ENCODE measurements around the gene CEBPZ.

DNA sequence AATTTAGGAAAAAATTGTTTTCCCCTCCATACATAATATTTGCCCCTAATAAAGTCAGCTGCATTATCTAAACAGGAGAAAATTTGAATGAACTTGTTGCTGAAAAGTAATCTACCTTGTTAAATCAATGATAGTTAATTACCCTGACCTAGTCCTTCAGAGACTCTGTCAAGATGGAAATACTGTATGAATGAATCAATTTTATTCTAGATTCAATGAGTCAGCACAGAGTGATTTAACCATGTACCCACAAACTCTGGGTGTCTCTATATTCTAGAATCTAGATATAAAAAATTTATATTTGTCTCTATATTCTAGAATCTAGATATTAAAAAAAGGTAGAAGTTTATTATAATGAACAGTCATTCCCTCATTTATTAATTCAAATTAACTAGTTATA, 36.3 kb upstream of the CEBPZ start:
- TF ChIP-seq, protein P1, sequence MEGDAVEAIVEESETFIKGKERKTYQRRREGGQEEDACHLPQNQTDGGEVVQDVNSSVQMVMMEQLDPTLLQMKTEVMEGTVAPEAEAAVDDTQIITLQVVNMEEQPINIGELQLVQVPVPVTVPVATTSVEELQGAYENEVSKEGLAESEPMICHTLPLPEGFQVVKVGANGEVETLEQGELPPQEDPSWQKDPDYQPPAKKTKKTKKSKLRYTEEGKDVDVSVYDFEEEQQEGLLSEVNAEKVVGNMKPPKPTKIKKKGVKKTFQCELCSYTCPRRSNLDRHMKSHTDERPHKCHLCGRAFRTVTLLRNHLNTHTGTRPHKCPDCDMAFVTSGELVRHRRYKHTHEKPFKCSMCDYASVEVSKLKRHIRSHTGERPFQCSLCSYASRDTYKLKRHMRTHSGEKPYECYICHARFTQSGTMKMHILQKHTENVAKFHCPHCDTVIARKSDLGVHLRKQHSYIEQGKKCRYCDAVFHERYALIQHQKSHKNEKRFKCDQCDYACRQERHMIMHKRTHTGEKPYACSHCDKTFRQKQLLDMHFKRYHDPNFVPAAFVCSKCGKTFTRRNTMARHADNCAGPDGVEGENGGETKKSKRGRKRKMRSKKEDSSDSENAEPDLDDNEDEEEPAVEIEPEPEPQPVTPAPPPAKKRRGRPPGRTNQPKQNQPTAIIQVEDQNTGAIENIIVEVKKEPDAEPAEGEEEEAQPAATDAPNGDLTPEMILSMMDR (conservative IDR thresholded peaks at IDR 0.05; ENCODE audit: low read length): no peak
- TF ChIP-seq EZH2phosphoT487 (IDR thresholded peaks at IDR 0.05; ENCODE audit: borderline replicate concordance, low read depth, low read length): no peak
